ENCODE results near the gene GALNT18. TPM values are rescaled to one million over a fixed set of nuclear protein-coding genes. Genes with fewer than 3 reads are reported as not detected.
A peak's percentile ranks its signal among the peaks of the same experiment; 100 is the strongest.

GALNT18 gene
- total RNA-seq, 1 donor from 2014 or later, result 6.6 TPM

GRCh38 chr11:11472106-11472505, 149.7 kb downstream of the GALNT18 start:
- DNase-seq (ENCODE audit: low read depth), result no peak
- Histone ChIP-seq H3K4me3 (ENCODE audit: low read depth, low read length) (no peak overlapping the region), H3K36me3 (ENCODE audit: control insufficient read depth, insufficient read depth, low read length) (no peaks in the 10 kb centered on the region), H3K27me3 (ENCODE audit: control insufficient read depth, insufficient read depth, low read length) (no peaks in the 10 kb centered on the region)
- TF ChIP-seq CTCF (IDR thresholded peaks at IDR 0.05; ENCODE audit: insufficient read depth, low read length, poor library complexity, severe bottlenecking), result no peak

GRCh38 chr11:11471201-11471600, 150.6 kb downstream of the GALNT18 start:
- no peaks in the 10 kb centered on the region for H3K27me3 ChIP-seq (ENCODE audit: control insufficient read depth, insufficient read depth, low read length)
- H3K4me3 ChIP-seq (ENCODE audit: low read depth, low read length), result no peak overlapping the region
- no peak for TF ChIP-seq CTCF (IDR thresholded peaks at IDR 0.05; ENCODE audit: insufficient read depth, low read length, poor library complexity, severe bottlenecking)
- no peaks in the 10 kb centered on the region for H3K36me3 ChIP-seq (ENCODE audit: control insufficient read depth, insufficient read depth, low read length)
- peak; percentile 18 for DNase-seq (ENCODE audit: low read depth)

GRCh38 chr11:11468954-11469353, 152.9 kb downstream of the GALNT18 start:
- Histone ChIP-seq H3K36me3 (ENCODE audit: control insufficient read depth, insufficient read depth, low read length) (no peaks in the 10 kb centered on the region), H3K4me3 (ENCODE audit: low read depth, low read length) (no peak overlapping the region), H3K27me3 (ENCODE audit: control insufficient read depth, insufficient read depth, low read length) (no peaks in the 10 kb centered on the region)
- TF ChIP-seq CTCF (IDR thresholded peaks at IDR 0.05; ENCODE audit: insufficient read depth, low read length, poor library complexity, severe bottlenecking), result no peak
- no peak for DNase-seq (ENCODE audit: low read depth)

GRCh38 chr11:11467312-11467711, 154.5 kb downstream of the GALNT18 start:
- H3K36me3 ChIP-seq (ENCODE audit: control insufficient read depth, insufficient read depth, low read length), result no peaks in the 10 kb centered on the region
- no peaks in the 10 kb centered on the region for H3K27me3 ChIP-seq (ENCODE audit: control insufficient read depth, insufficient read depth, low read length)
- no peak overlapping the region for H3K4me3 ChIP-seq (ENCODE audit: low read depth, low read length)
- no peak for TF ChIP-seq CTCF (IDR thresholded peaks at IDR 0.05; ENCODE audit: insufficient read depth, low read length, poor library complexity, severe bottlenecking)
- DNase-seq (ENCODE audit: low read depth), result no peak

GRCh38 chr11:11464555-11464954, 157.2 kb downstream of the GALNT18 start:
- H3K36me3 ChIP-seq (ENCODE audit: control insufficient read depth, insufficient read depth, low read length), result no peaks in the 10 kb centered on the region
- TF ChIP-seq CTCF (IDR thresholded peaks at IDR 0.05; ENCODE audit: insufficient read depth, low read length, poor library complexity, severe bottlenecking), result no peak
- H3K4me3 ChIP-seq (ENCODE audit: low read depth, low read length), result no peak overlapping the region
- no peak for DNase-seq (ENCODE audit: low read depth)
- H3K27me3 ChIP-seq (ENCODE audit: control insufficient read depth, insufficient read depth, low read length), result no peaks in the 10 kb centered on the region

- H3K4me3 ChIP-seq (ENCODE audit: low read depth, low read length), result no peak overlapping the region
- no peak for DNase-seq (ENCODE audit: low read depth)
- no peaks in the 10 kb centered on the region for H3K27me3 ChIP-seq (ENCODE audit: control insufficient read depth, insufficient read depth, low read length)
- H3K36me3 ChIP-seq (ENCODE audit: control insufficient read depth, insufficient read depth, low read length), result no peaks in the 10 kb centered on the region
- TF ChIP-seq CTCF (IDR thresholded peaks at IDR 0.05; ENCODE audit: insufficient read depth, low read length, poor library complexity, severe bottlenecking), result no peak
Observed at GRCh38 chr11:11463405-11463804, 158.4 kb downstream of the GALNT18 start.
